Measurements from ENCODE around the gene MAP3K1.

Gene MAP3K1

GRCh38 chr5:56849671-56850070 is 34.3 kb downstream of the MAP3K1 start:
- DNase-seq: no peak

GRCh38 chr5:56850423-56850822 is 35.1 kb downstream of the MAP3K1 start:
- DNase-seq: no peak

GRCh38 chr5:56851258-56851941 is 36.1 kb downstream of the MAP3K1 start:
- DNase-seq: no peak

GRCh38 chr5:56852228-56853000 is 37.1 kb downstream of the MAP3K1 start:
- no peak for DNase-seq

GRCh38 chr5:56853698-56854097 is 38.3 kb downstream of the MAP3K1 start:
- DNase-seq: no peak

GRCh38 chr5:56854920-56855319 is 39.6 kb downstream of the MAP3K1 start:
- no peak for DNase-seq

- DNase-seq: no peak
These were observed 41.3 kb downstream of the MAP3K1 start for GRCh38 chr5:56856541-56857178.

- DNase-seq: no peak
These were observed 43.6 kb downstream of the MAP3K1 start for GRCh38 chr5:56858777-56859442.

GRCh38 chr5:56861893-56862485 is 46.6 kb downstream of the MAP3K1 start:
- DNase-seq: no peak

- no peak for DNase-seq
These were observed 47.6 kb downstream of the MAP3K1 start for GRCh38 chr5:56862909-56863308.

GRCh38 chr5:56871777-56872176 is 56.4 kb downstream of the MAP3K1 start:
- no peak for DNase-seq

GRCh38 chr5:56873056-56873455 is 57.7 kb downstream of the MAP3K1 start:
- no peak for DNase-seq

- DNase-seq: no peak
These were observed 61.0 kb downstream of the MAP3K1 start for GRCh38 chr5:56876327-56876726.

GRCh38 chr5:56881571-56881970 is 66.2 kb downstream of the MAP3K1 start:
- no peak for DNase-seq

GRCh38 chr5:56893251-56893951 is 78.1 kb downstream of the MAP3K1 start:
- DNase-seq: no peak

GRCh38 chr5:56896763-56897162 is 81.4 kb downstream of the MAP3K1 start:
- no peak for DNase-seq

- no peak for DNase-seq
These were observed 82.9 kb downstream of the MAP3K1 start for GRCh38 chr5:56898213-56898612.

- no peak for DNase-seq
These were observed 85.0 kb downstream of the MAP3K1 start for GRCh38 chr5:56900395-56900794.

- peak; percentile 28 for DNase-seq
These were observed 85.7 kb downstream of the MAP3K1 start for GRCh38 chr5:56900858-56901578.

- DNase-seq: no peak
These were observed 93.6 kb downstream of the MAP3K1 start for GRCh38 chr5:56908942-56909293.

GRCh38 chr5:56909294-56910209 is 94.2 kb downstream of the MAP3K1 start, which contains the start of gene SETD9:
Gene SETD9, plus strand, starts transcription at chr5:56909596. Its CDS starts 50 bp downstream, at chr5:56909646.
- DNase-seq: peak; percentile 79
